ENCODE data around the gene GTF2E1.

DNA sequence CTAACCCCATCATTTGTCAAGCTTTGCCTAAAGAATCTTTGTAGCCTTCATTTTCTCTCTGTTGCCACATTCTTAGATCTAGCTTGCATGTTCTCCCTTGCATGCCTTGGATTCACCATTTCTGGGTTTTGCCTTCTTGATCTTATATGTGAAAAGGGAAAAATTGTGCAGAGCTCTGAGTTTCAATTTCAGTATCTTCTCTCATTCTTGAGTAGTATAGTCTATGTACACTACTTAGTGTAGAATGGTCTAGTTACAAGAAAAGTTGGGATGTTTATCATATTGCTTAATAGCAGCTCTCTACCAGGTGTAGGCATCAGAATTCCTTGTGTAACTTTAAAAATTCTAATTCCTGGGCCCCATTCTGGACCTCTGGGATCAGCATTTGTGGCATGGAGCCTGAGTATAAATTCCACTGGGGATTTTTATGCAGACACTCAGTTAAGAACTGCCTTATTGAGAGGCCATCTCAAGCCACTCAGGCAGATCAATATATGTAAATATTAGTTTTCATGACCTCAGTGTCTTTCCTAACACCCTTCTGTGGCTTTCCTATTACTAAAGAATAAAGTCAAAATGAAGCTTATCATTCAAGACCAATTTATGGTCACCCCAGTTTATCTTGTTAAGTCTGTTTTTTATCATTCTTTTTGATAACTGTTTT lies 23.4 kb downstream of the GTF2E1 start:
- TF ChIP-seq, protein P1, sequence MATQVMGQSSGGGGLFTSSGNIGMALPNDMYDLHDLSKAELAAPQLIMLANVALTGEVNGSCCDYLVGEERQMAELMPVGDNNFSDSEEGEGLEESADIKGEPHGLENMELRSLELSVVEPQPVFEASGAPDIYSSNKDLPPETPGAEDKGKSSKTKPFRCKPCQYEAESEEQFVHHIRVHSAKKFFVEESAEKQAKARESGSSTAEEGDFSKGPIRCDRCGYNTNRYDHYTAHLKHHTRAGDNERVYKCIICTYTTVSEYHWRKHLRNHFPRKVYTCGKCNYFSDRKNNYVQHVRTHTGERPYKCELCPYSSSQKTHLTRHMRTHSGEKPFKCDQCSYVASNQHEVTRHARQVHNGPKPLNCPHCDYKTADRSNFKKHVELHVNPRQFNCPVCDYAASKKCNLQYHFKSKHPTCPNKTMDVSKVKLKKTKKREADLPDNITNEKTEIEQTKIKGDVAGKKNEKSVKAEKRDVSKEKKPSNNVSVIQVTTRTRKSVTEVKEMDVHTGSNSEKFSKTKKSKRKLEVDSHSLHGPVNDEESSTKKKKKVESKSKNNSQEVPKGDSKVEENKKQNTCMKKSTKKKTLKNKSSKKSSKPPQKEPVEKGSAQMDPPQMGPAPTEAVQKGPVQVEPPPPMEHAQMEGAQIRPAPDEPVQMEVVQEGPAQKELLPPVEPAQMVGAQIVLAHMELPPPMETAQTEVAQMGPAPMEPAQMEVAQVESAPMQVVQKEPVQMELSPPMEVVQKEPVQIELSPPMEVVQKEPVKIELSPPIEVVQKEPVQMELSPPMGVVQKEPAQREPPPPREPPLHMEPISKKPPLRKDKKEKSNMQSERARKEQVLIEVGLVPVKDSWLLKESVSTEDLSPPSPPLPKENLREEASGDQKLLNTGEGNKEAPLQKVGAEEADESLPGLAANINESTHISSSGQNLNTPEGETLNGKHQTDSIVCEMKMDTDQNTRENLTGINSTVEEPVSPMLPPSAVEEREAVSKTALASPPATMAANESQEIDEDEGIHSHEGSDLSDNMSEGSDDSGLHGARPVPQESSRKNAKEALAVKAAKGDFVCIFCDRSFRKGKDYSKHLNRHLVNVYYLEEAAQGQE (IDR thresholded peaks at IDR 0.05; ENCODE audit: low read depth) = no peak
- TF ChIP-seq FOSL1 (IDR thresholded peaks at IDR 0.05; ENCODE audit: low read depth) (no peak), ZNF274 (IDR thresholded peaks at IDR 0.05; ENCODE audit: low read depth, low read length) (no peak), RAD21 (IDR thresholded peaks at IDR 0.05; ENCODE audit: low read depth) (no peak)
- TF ChIP-seq, protein P2, sequence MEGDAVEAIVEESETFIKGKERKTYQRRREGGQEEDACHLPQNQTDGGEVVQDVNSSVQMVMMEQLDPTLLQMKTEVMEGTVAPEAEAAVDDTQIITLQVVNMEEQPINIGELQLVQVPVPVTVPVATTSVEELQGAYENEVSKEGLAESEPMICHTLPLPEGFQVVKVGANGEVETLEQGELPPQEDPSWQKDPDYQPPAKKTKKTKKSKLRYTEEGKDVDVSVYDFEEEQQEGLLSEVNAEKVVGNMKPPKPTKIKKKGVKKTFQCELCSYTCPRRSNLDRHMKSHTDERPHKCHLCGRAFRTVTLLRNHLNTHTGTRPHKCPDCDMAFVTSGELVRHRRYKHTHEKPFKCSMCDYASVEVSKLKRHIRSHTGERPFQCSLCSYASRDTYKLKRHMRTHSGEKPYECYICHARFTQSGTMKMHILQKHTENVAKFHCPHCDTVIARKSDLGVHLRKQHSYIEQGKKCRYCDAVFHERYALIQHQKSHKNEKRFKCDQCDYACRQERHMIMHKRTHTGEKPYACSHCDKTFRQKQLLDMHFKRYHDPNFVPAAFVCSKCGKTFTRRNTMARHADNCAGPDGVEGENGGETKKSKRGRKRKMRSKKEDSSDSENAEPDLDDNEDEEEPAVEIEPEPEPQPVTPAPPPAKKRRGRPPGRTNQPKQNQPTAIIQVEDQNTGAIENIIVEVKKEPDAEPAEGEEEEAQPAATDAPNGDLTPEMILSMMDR (IDR thresholded peaks at IDR 0.05 in 2 of 3, conservative IDR thresholded peaks at IDR 0.05 in 1 of 3; ENCODE audit: borderline replicate concordance in 1 of 3, insufficient read depth in 1 of 3, low read depth in 2 of 3, low read length in 2 of 3) = no peak
